ENCODE data around the gene FMN1. TPM values are rescaled to one million over a fixed set of nuclear protein-coding genes. Genes with fewer than 3 reads are reported as not detected.

The FMN1 gene
- total and polyA plus RNA-seq, 2 of the 8 experiments (the other 6 are each of a cell fraction or from before 2014, with no cell fraction given), result 0.27 to 3.7 TPM

- Histone ChIP-seq H3K9ac (replicated peaks in 1 of 4; ENCODE audit: extremely low read depth in 1 of 4, low read depth in 3 of 4, low read length in 3 of 4) (no peak overlapping the region), H4K91ac (replicated peaks; ENCODE audit: insufficient read length, low read length) (no peak overlapping the region), H3K9me3 (ENCODE audit: insufficient read depth in 2 of 2, low read depth in 1 of 2, low read length in 1 of 2) (no peaks in the 10 kb centered on the region), H3K4me3 (ENCODE audit: extremely low read depth in 1 of 4, insufficient read depth in 2 of 4, low read depth in 3 of 4, low read length in 4 of 4) (no peak overlapping the region), H2AK5ac (ENCODE audit: low read depth, low read length) (no peak overlapping the region), H3K79me1 (ENCODE audit: low read depth, low read length) (no peaks in the 10 kb centered on the region), H3K27me3 (replicated peaks in 1 of 4; ENCODE audit: control insufficient read depth in 3 of 4, extremely low read depth in 1 of 4, insufficient read depth in 3 of 4, low read length in 3 of 4) (no peaks in the 10 kb centered on the region), H3K27ac (ENCODE audit: low read depth, low read length) (no peak overlapping the region), H3K14ac (ENCODE audit: insufficient read length) (no peak overlapping the region), H2AFZ (ENCODE audit: low read length) (no peak overlapping the region), H3K4me2 (ENCODE audit: insufficient read depth in 1 of 2, low read depth in 2 of 2, low read length in 2 of 2) (no peak overlapping the region), H2BK120ac (replicated peaks; ENCODE audit: low read depth, low read length) (no peak overlapping the region), H4K8ac (ENCODE audit: extremely low read depth, insufficient read depth, low read length) (peak overlapping the region; percentile 77), H2BK15ac (ENCODE audit: low read length) (no peak overlapping the region), H3K36me3 (ENCODE audit: control insufficient read depth in 2 of 4, insufficient read depth in 4 of 4, low read length in 3 of 4) (no peaks in the 10 kb centered on the region), H3K23me2 (ENCODE audit: low read depth, low read length) (no peaks in the 10 kb centered on the region), H2BK5ac (ENCODE audit: low read depth, low read length) (no peak overlapping the region), H2BK12ac (ENCODE audit: low read depth, low read length) (no peak overlapping the region), H3K4ac (replicated peaks; ENCODE audit: insufficient read length, low read depth, low read length) (no peak overlapping the region), H3K56ac (replicated peaks; ENCODE audit: insufficient read length, low read depth, low read length) (no peak overlapping the region), H4K20me1 (replicated peaks in 1 of 2; ENCODE audit: control insufficient read depth in 1 of 2, insufficient read depth in 2 of 2, low read length in 2 of 2) (no peaks in the 10 kb centered on the region), H2BK20ac (ENCODE audit: low read length) (no peak overlapping the region), H3K79me2 (ENCODE audit: control insufficient read depth in 1 of 2, insufficient read depth in 2 of 2, low read length in 2 of 2) (no peaks in the 10 kb centered on the region), H3K18ac (ENCODE audit: extremely low read depth, low read length) (no peak overlapping the region), H4K5ac (ENCODE audit: insufficient read length, low read depth, low read length) (no peak overlapping the region), H3K23ac (ENCODE audit: insufficient read length) (no peak overlapping the region), H3K4me1 (replicated peaks in 1 of 4; ENCODE audit: control insufficient read depth in 3 of 4, insufficient read depth in 4 of 4, low read length in 3 of 4) (peaks cover 0 to 4% (median 0%) of the 10 kb centered on the region in 4 experiments; a peak in 2 of 7 replicates)
- POLR2A ChIA-PET (ENCODE audit: partially characterized antibody), result no interaction called here
- FAIRE-seq (no peak), DNase-seq (ENCODE audit: low read depth in 1 of 2, low spot score in 2 of 2) (no peak)
- CTCF ChIA-PET (ENCODE audit: partially characterized antibody), result interaction anchor here (1.5 to 1.9 kb wide), 2 partner anchors 179 to 189 kb away, joined by 4 to 12 read pairs; no protein-coding TSS in a partner anchor
- WGBS, 2 experiments (ENCODE audit: extremely low coverage in 1 of 2, insufficient coverage in 1 of 2, insufficient read length in 1 of 2, insufficient replicate concordance in 2 of 2, low coverage in 1 of 2, low lambda C conversion rate in 2 of 2, missing lambda C conversion rate in 1 of 2), result 93% methylated on average over 5 of the region's 8 CpGs; no CpG with 5 or more reads in 1 of the 2 experiments
- no peak for TF ChIP-seq GTF2F1 (IDR thresholded peaks at IDR 0.05; ENCODE audit: borderline replicate concordance, low read depth, low read length)
- no peak for TF ChIP-seq ASH2L (IDR thresholded peaks at IDR 0.05; ENCODE audit: low read length)
- TF ChIP-seq TAF1 (IDR thresholded peaks at IDR 0.05; ENCODE audit: low read depth, low read length), result no peak
- TF ChIP-seq CBX5 (IDR thresholded peaks at IDR 0.05; ENCODE audit: low read depth, low read length), result no peak
- TF ChIP-seq KDM1A (IDR thresholded peaks at IDR 0.05; ENCODE audit: borderline replicate concordance, low read length), result no peak
- TF ChIP-seq BRCA1 (IDR thresholded peaks at IDR 0.05; ENCODE audit: low read depth, low read length), result no peak
- TF ChIP-seq SP2 (IDR thresholded peaks at IDR 0.05; ENCODE audit: low read length), result no peak
- TF ChIP-seq POU5F1 (IDR thresholded peaks at IDR 0.05; ENCODE audit: low read depth, low read length), result no peak
- TF ChIP-seq EGR1 (IDR thresholded peaks at IDR 0.05; ENCODE audit: borderline replicate concordance, low read depth, low read length), result no peak
- TF ChIP-seq SAP30 (IDR thresholded peaks at IDR 0.05; ENCODE audit: insufficient read depth, insufficient replicate concordance, low read length), result no peak
- no peak for TF ChIP-seq RAD21 (IDR thresholded peaks at IDR 0.05 in 1 of 2, conservative IDR thresholded peaks at IDR 0.05 in 1 of 2; ENCODE audit: low read depth in 2 of 2, low read length in 2 of 2)
- no peak for TF ChIP-seq NRF1 (IDR thresholded peaks at IDR 0.05; ENCODE audit: low read depth, low read length)
These were observed 355.7 kb downstream of the FMN1 start for GRCh38 chr15:32838820-32839219.
